ENCODE results near the gene OTOGL.
"Not testable (repeated sequence)": the region's sequence is repeated elsewhere in the genome, so short reads cannot be mapped to it uniquely, and the experiment has no call there.

The OTOGL gene

DNA sequence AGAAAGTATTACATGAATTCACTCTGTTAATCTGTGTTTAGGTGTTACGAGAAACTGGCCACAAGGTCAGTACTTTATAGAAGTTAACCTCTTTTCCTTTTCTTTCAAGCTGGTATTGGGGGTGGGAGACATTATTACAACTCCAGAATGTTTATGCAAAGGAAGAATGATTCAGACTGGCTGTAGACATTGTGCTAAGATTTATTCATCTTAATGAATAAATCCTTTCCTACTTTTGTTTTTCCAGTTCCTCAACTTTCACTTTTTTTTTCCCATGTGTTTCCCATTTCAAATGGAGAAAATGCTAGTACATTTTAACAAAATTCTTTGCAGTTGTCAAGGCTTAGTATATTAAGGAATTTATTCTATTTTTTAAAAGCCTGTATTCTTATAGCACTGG lies 1.3 kb downstream of the OTOGL start:
- Histone ChIP-seq H3K4me1 (ENCODE audit: insufficient read depth, low read length) (no peaks in the 10 kb centered on the region), H3K9me3 (ENCODE audit: control insufficient read depth, insufficient read depth, low read length) (no peaks in the 10 kb centered on the region), H3K36me3 (ENCODE audit: insufficient read depth, low read length) (no peaks in the 10 kb centered on the region), H3K9ac (ENCODE audit: low read depth, low read length) (no peak overlapping the region)

DNA sequence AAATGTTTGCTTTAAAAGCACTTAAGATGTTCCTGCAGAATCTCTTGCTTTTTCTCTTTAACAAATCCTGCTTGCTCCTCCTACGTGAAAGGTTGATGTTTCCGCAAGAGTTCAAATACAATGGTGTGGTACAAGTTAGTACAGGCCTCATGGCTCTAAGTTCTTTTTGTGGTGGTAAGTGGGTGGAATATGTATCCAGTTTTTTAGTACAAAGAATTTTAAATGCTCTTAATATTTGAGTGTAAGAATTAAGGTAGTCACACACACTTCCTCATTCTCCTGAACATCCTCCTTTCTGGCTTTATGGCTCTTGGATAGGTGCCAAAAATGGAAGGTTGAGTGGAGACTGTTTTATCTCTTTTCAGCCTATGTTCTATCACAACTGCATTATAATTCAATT lies 1.8 kb downstream of the OTOGL start:
- no peaks in the 10 kb centered on the region for H3K9me3 ChIP-seq (ENCODE audit: control insufficient read depth, insufficient read depth, low read length)
- no peaks in the 10 kb centered on the region for H3K36me3 ChIP-seq (ENCODE audit: insufficient read depth, low read length)
- no peak overlapping the region for H3K9ac ChIP-seq (ENCODE audit: low read depth, low read length)
- H3K4me1 ChIP-seq (ENCODE audit: insufficient read depth, low read length) = no peaks in the 10 kb centered on the region

DNA sequence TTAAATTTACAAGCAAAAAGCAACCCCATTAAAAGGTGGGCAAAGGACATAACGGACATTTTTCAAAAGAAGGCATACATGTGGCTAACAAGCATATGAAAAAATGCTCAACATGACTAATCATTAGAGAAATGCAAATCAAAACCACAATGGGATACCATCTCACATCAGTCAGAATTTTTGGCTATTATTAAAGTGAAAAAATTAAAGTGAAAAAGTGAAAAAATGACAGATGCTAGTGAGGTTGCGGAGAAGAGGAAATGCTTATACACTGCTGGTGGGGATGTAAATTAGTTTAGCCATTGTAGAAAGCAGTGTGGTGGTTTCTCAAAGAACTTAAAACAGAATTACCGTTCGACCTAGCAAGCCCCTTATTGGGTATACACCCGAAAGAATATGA lies 7.9 kb downstream of the OTOGL start:
- no peaks in the 10 kb centered on the region for H3K9me3 ChIP-seq (ENCODE audit: control insufficient read depth, insufficient read depth, low read length)

DNA sequence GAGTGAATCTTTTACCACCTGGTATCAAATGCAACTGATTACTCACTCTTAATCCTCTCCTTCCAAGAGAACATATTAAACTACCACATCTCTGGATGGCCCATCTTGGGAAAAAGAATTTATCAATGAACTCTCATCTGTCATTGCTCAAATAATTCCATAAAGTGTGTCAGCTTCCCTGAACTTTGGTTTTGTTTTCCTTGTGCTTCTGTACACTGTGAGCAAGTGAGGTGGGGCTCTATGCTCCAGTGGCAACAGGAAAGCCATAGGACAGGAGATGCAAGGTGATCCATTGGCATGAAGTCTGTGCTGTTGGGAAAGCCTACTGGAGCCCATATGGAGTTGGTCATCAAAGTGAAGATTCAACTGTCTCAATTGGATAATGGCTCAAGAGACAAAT lies 17.4 kb downstream of the OTOGL start:
- Histone ChIP-seq H3K9me3 (ENCODE audit: control insufficient read depth, insufficient read depth, low read length) (no peaks in the 10 kb centered on the region), H3K9ac (ENCODE audit: low read depth, low read length) (no peak overlapping the region), H3K4me1 (ENCODE audit: insufficient read depth, low read length) (no peaks in the 10 kb centered on the region), H3K36me3 (ENCODE audit: insufficient read depth, low read length) (no peaks in the 10 kb centered on the region)

More for the DNA sequence above, 7.9 kb downstream of the OTOGL start:
- H3K36me3 ChIP-seq (ENCODE audit: insufficient read depth, low read length) = no peaks in the 10 kb centered on the region
- no peak overlapping the region for H3K9ac ChIP-seq (ENCODE audit: low read depth, low read length)
- H3K4me1 ChIP-seq (ENCODE audit: insufficient read depth, low read length) = no peaks in the 10 kb centered on the region

DNA sequence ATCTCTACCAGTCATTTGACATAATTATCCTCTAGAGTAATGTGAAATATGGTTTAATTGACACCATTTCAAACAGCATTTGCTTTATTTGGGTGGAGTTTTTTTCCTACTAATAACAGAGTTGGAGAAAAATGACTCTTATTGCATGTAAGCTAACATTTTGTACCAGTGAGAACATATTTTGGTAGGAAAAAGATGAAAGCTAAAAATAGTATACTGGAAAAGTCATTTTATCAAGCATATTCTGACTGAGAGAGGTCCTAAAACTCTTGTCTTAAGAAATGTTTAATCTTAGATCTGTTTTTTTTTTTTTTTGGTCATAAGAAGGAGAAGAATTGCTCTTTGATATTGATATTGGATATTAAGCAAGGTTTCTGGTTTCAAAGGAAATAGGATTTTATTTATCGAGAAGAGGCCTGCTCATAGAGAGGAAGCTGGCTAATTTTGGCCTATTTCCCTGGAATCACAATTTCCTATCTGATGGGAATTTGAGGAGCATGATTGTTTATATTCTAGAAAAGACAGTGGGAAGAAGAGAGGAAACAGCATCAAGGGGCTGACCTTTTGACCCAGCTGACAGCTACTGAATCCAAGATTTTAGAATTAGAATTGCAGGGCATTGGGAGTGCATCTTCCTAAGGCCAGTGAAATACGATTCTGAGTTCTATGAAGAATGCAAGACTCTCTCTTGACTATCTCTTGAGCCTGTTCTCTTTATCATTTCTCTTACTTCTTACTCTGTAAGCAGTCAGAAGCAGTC lies 19.4 kb downstream of the OTOGL start:
- Histone ChIP-seq H3K36me3 (ENCODE audit: insufficient read depth, low read length) (no peaks in the 10 kb centered on the region), H3K9ac (ENCODE audit: low read depth, low read length) (no peak overlapping the region)

DNA sequence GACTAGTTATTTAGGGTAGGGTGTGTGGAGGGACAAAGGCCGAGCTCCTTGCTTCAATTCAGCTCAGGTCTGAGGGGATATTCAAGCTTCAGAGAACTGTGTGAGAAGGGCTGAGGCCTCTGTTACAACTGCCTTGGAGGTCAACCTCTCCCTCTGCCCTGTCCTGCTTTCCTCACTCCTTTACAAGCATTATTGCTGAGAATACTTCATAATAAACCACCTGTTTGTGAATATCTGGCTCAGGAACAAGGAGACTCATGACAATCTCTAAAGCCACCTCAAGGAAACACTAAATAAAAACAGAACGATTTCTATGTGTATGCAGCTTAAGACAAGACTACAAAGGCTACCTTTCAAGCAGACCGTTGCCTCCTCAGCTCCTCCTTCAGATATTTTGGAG lies 21.7 kb downstream of the OTOGL start:
- Histone ChIP-seq H3K9ac (ENCODE audit: low read depth, low read length) (no peak overlapping the region), H3K4me1 (ENCODE audit: insufficient read depth, low read length) (no peaks in the 10 kb centered on the region), H3K36me3 (ENCODE audit: insufficient read depth, low read length) (no peaks in the 10 kb centered on the region), H3K9me3 (ENCODE audit: control insufficient read depth, insufficient read depth, low read length) (no peaks in the 10 kb centered on the region)

More for the DNA sequence above, 19.4 kb downstream of the OTOGL start:
- Histone ChIP-seq H3K4me1 (ENCODE audit: insufficient read depth, low read length) (no peaks in the 10 kb centered on the region), H3K9me3 (ENCODE audit: control insufficient read depth, insufficient read depth, low read length) (no peaks in the 10 kb centered on the region)

DNA sequence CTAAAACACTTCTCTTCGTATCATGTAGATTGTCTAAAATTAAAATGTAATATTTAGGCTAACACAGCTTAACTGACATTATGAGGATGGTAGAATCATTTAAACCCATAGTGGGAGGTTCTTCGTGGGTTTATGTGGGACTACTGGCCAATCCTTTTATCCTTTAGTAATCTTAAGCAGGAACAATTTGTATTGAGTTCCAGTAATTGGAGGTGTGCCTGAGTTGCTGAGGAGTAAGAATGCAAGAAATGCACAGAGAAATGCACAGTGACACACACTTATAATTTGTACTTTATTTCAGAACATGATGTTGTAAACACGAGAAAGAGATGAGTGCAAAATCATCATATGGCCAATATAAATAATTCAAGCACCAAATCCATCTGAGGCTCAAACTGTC lies 22.3 kb downstream of the OTOGL start:
- Histone ChIP-seq H3K9me3 (ENCODE audit: control insufficient read depth, insufficient read depth, low read length) (no peaks in the 10 kb centered on the region), H3K9ac (ENCODE audit: low read depth, low read length) (no peak overlapping the region), H3K4me1 (ENCODE audit: insufficient read depth, low read length) (no peaks in the 10 kb centered on the region), H3K36me3 (ENCODE audit: insufficient read depth, low read length) (no peaks in the 10 kb centered on the region)

DNA sequence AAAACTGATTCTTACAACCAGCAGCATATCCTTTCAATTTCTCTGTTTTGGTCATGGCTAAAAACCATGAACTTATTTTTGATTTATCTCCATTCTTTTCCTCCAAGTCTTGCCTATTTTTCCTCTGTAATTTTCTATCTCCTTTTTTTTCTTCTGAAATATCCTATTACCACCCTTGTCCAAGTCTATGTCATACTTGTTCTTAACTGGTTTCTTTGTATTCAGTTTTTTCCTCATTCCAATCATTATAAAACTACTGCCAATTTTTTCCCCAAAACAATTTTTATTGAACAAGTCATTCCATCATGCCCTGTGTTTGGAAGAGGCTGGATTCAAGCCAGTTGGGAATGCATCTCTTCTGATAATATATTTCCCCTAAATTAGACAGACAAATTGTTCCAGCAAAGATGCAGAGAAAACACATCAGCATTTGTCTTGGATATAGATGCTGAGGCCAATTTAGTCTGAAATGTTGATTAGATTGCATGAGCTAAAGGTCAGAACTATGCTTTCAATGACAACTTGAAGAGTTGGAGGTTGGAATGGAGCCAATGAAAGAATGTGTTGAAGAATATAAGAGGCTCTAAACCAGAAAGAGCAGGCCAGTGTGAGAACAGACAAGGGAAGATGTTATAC lies 30.7 kb downstream of the OTOGL start:
- Histone ChIP-seq H3K4me1 (ENCODE audit: insufficient read depth, low read length) (no peaks in the 10 kb centered on the region), H3K36me3 (ENCODE audit: insufficient read depth, low read length) (no peaks in the 10 kb centered on the region), H3K9ac (ENCODE audit: low read depth, low read length) (no peak overlapping the region), H3K9me3 (ENCODE audit: control insufficient read depth, insufficient read depth, low read length) (no peaks in the 10 kb centered on the region)

DNA sequence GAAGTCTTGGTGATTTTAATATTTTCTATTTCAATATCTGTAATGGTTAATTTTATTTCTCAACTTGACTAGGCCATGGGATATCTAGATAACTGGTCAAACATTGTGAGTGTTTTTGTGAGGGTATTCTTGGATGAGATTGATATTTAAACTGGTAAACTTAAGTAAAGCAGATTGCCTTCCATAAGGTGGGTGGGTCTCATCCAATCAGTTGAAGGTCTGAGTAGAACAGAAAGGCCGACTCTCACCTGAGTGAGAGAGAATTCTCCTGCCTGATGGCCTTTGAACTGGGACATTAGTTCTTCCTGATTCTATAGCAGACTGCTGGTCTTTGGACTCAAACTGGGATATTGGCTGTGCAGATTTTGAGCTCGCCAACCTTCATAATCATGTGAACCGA lies 36.3 kb downstream of the OTOGL start:
- no peaks in the 10 kb centered on the region for H3K36me3 ChIP-seq (ENCODE audit: insufficient read depth, low read length)
- H3K4me1 ChIP-seq (ENCODE audit: insufficient read depth, low read length) = no peaks in the 10 kb centered on the region
- H3K9ac ChIP-seq (ENCODE audit: low read depth, low read length) = no peak overlapping the region
- H3K9me3 ChIP-seq (ENCODE audit: control insufficient read depth, insufficient read depth, low read length) = no peaks in the 10 kb centered on the region

DNA sequence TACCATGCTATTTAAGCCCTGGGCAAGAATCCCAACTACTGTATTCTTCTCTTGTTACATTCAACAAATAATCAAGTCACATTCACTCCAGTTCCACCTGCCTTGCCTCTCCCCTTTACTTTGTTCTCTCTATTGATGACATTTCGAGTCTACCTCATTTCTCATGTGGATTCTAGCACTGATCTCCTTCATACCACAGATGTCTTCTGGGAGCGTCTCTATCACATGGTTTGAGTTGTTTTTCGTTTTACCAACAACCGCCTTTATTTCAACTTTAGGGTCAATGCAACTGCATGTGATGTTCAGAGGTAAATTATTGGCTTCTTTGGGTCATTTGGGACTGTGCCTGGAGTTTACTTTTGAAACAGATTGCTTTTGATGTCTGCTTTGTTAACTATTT lies 40.7 kb downstream of the OTOGL start:
- Histone ChIP-seq H3K9ac (ENCODE audit: low read depth, low read length) (no peak overlapping the region), H3K4me1 (ENCODE audit: insufficient read depth, low read length) (no peaks in the 10 kb centered on the region), H3K36me3 (ENCODE audit: insufficient read depth, low read length) (no peaks in the 10 kb centered on the region), H3K9me3 (ENCODE audit: control insufficient read depth, insufficient read depth, low read length) (no peaks in the 10 kb centered on the region)

DNA sequence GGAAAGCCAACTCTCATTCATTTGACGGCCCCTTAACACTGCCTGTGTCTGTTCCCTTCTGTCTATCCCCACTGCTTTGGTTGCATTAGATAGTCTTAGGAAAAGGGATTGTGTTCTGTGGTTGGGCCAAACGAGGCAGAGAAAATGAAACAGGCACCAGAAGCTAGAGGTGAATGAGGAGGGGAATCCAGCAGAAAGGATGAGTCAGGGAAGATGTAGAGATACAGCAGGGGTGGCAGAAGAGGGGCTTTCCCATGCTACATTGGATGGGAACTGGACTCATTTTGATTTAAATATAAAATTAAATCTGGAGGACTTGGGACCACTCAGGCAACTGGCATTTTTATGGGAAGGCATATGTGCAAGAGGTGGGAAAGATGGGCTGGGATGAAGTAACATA lies 43.3 kb downstream of the OTOGL start:
- H3K36me3 ChIP-seq (ENCODE audit: insufficient read depth, low read length) = no peaks in the 10 kb centered on the region
- no peaks in the 10 kb centered on the region for H3K4me1 ChIP-seq (ENCODE audit: insufficient read depth, low read length)
- H3K9me3 ChIP-seq (ENCODE audit: control insufficient read depth, insufficient read depth, low read length) = no peaks in the 10 kb centered on the region
- no peak overlapping the region for H3K9ac ChIP-seq (ENCODE audit: low read depth, low read length)

DNA sequence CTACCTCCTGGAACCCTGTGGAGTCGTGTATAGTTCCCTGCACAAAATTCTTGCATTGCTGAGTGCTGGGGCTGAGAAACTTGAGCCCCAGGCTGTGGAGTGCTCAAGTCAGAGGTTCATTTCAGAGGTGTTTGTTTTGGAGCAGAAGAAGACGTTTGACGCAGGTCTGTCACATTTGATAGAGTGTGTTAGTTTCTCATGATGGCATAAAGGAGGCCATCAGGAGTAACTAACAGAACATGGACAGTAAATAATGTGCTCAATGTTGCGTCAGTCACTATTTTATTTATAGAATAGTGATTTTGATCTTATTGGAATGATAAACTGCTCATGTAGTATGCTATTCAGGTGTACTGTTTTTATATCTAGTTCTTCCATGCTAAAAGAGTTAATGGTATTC lies 44.2 kb downstream of the OTOGL start:
- H3K9me3 ChIP-seq (ENCODE audit: control insufficient read depth, insufficient read depth, low read length) = no peaks in the 10 kb centered on the region
- H3K4me1 ChIP-seq (ENCODE audit: insufficient read depth, low read length) = no peaks in the 10 kb centered on the region
- H3K9ac ChIP-seq (ENCODE audit: low read depth, low read length) = no peak overlapping the region
- H3K36me3 ChIP-seq (ENCODE audit: insufficient read depth, low read length) = no peaks in the 10 kb centered on the region

DNA sequence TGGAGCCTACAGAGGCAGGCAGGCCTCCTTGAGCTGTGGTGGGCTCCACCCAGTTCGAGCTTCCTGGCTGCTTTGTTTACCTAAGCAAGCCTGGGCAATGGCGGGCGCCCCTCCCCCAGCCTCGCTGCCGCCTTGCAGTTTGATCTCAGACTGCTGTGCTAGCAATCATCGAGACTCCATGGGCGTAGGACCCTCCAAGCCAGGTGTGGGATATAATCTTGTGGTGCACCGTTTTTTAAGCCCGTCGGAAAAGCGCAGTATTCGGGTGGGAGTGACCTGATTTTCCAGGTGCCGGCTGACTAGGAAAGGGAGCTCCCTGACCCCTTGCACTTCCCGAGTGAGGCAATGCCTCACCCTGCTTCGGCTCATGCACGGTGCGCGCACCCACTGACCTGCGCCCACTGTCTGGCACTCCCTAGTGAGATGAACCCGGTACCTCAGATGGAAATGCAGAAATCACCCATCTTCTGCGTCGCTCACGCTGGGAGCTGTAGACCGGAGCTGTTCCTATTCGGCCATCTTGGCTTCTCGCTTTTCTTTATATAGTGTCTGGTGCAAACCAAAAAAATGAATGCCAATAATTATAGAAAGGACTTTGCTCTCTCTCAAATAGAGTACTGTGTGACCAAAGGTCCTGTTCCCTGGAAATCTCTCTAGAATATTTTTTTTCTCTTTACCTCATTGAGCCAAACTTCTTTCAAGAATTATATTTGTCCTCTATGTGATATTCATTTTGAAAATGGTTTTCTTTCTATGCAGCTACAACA lies 50.4 kb downstream of the OTOGL start:
- not testable (repeated sequence) for H3K9me3 ChIP-seq (ENCODE audit: control insufficient read depth, insufficient read depth, low read length); H3K4me1 ChIP-seq (ENCODE audit: insufficient read depth, low read length); H3K36me3 ChIP-seq (ENCODE audit: insufficient read depth, low read length)
- H3K9ac ChIP-seq (ENCODE audit: low read depth, low read length) = peak overlapping the region; percentile 62

DNA sequence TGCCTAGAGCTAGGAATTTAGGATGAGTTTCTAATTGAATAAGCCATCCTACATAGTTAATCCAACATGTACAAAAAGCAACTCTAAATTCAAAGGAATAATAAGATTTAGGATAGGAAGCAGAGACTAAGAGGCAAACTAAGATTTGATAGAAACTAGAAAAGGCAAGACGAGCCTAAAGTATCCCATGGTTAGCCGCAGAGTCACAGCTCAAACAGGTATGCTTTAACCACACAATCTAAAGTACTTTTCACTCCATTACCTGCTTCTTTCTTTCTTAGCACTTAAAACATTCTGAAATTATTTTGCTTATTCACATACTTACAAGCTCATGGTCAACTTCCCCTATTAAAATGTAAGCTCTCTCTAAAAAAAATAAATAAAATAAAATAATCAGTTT lies 51.8 kb downstream of the OTOGL start:
- Histone ChIP-seq H3K9ac (ENCODE audit: low read depth, low read length) (no peak overlapping the region), H3K9me3 (ENCODE audit: control insufficient read depth, insufficient read depth, low read length) (no peaks in the 10 kb centered on the region), H3K36me3 (ENCODE audit: insufficient read depth, low read length) (no peaks in the 10 kb centered on the region), H3K4me1 (ENCODE audit: insufficient read depth, low read length) (peaks cover 6% of the 10 kb centered on the region; the same call in 1 of the 2 replicates)

DNA sequence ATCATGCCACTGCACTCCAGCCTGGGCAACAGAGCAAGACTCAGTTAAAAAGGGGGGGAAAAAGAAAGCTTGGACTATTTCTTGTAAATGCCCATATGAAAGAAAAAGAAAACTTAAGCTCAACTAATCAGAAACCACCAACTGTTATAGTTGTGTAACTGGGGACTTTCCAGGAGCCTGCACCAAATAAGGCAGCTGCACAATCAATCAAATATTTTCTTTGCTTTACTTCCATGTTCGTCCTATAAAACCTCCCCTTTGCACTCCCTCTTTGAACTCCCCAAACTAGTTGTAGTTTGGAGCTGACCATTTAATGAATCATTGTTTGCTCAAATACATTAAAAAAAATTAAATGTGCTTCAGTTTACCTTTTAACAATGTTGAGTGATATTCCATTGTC lies 54.9 kb downstream of the OTOGL start:
- Histone ChIP-seq H3K9me3 (ENCODE audit: control insufficient read depth, insufficient read depth, low read length) (no peaks in the 10 kb centered on the region), H3K36me3 (ENCODE audit: insufficient read depth, low read length) (no peaks in the 10 kb centered on the region), H3K4me1 (ENCODE audit: insufficient read depth, low read length) (peaks cover 6% of the 10 kb centered on the region; the same call in 1 of the 2 replicates), H3K9ac (ENCODE audit: low read depth, low read length) (no peak overlapping the region)
